Melanocyte of skin (primary cell): ENCODE measurements around the gene TBATA. TPM values are rescaled to one million over a fixed set of nuclear protein-coding genes. Genes with fewer than 3 reads are reported as not detected.

Source experiments
- small RNA-seq, 2 donors: library from RNA; depleted of rRNA; stranded (forward); fragments of <200 nt; gene quantifications; one replicate each; pipeline ENCODE3, GENCODE V24; 2012
- total RNA-seq, 2 donors: library from RNA; depleted of rRNA; stranded (reverse); fragments of >200 nt; gene quantifications; 2 replicates each; pipeline ENCODE4 v1.2.3, GENCODE V29; 2012

The TBATA gene, protein sequence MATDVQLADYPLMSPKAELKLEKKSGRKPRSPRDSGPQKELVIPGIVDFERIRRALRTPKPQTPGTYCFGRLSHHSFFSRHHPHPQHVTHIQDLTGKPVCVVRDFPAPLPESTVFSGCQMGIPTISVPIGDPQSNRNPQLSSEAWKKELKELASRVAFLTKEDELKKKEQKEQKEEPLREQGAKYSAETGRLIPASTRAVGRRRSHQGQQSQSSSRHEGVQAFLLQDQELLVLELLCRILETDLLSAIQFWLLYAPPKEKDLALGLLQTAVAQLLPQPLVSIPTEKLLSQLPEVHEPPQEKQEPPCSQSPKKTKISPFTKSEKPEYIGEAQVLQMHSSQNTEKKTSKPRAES
- not detected for total RNA-seq

DNA sequence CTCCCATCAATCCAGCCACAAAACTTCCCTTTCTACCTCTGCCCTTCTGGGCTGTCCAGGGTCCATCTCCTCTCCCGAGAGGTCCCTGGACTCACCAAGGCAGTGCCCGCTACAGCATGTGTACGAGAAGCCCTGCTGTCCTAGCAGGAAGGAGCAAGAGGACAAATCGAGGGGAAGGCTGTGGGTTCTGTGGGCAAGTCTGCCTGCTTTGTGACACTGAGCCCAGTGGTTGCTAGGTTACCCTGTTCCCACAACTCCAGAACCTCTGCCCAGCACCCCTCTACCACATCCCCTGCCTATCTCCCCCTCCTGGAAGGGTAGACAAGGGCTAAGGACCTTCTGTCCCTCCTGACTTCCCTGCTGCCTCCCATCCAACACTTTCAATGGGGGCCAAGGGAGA is at the start of gene TBATA:
Gene TBATA, minus strand, starts transcription at position 188 of the 400 bp plus-strand sequence. CDS start 1,998 bp downstream, outside the sequence.

DNA sequence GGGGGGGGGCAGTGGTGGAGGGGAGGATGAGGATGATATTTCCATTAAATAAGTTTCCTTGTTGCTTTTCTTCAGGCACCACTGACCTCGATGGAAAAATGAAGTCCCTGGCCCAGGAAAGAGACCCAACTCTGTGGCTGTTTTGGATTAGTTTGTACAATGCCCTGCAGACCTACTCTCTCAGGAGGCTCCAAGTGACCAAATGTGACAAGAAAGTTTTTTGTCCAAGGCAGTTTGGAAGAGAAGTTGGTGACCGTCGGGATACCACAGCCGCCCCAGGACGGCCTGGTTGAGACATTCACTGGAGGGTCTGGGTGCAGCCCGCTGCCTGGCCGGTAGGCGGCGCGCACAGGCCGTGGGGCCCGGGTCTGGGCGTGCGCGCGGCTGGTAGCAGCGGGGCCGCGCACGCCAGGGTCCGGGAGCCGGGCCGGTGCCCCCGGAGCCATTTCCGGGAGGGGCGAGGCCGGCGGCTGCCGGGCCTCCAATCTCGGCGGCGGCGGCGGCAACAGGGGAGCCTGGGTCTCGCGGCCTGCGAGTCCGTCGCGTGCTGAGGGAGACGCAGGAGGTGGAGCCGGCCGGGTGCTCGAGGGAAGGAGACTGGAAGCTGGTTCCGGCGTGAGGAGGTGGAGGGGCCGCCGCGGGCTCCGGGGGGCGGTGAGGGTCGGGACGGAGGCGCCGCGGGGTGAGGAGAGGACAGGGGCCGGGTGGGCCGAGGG is 30.5 kb upstream of the TBATA start, which contains the start of gene SGPL1:
Gene SGPL1, plus strand, starts transcription at position 445 of the 716 bp plus-strand sequence. CDS start 906 bp downstream, outside the sequence.

Small RNAs within 50 kb of the gene (small RNA-seq; reads per million reads assigned to genes)
- 0 reads per million in 2 donors for gene RPS26P40

Other genes starting within 250 kb of the TBATA start
- gene PRF1, start 182.6 kb downstream of the TBATA start, total RNA-seq = not detected
- gene ADAMTS14, start 112.9 kb downstream of the TBATA start, total RNA-seq = under 1 TPM; under 0.01 to 0.33 TPM
- gene SGPL1, start 30.6 kb upstream of the TBATA start, total RNA-seq = 10 to 100 TPM; 40.0 to 43.7 TPM
- 10 to 100 TPM; 22.7 to 24.3 TPM for gene PCBD1, start 103.2 kb upstream of the TBATA start, total RNA-seq